Measurements from ENCODE around the gene CTPS2.

DNA sequence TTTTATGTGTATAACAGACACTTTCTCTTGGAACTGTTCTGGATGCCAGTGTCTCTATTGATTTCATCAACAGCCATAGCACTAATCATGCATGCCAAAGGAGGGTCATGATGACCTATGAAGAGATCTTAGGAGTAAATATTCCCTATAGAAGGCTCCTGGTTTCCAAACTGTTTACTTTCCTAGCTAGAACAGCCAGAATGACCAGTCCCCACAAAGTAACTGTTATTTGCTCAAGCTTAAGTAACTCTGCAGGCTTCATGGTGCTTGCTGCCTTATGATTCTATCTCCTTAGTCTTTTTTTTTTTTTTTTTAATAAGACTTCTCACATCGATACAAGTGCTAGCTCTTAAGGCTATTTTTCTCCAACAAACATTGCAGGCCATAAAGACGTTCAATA lies 50.1 kb downstream of the CTPS2 start:
- TF ChIP-seq CTCF (IDR thresholded peaks at IDR 0.05) = no peak
- TF ChIP-seq POLR2A (IDR thresholded peaks at IDR 0.05) = no peak

All from thyroid gland (tissue), 4 donors.